ENCODE results near the gene LRIT2.

LRIT2 gene

DNA sequence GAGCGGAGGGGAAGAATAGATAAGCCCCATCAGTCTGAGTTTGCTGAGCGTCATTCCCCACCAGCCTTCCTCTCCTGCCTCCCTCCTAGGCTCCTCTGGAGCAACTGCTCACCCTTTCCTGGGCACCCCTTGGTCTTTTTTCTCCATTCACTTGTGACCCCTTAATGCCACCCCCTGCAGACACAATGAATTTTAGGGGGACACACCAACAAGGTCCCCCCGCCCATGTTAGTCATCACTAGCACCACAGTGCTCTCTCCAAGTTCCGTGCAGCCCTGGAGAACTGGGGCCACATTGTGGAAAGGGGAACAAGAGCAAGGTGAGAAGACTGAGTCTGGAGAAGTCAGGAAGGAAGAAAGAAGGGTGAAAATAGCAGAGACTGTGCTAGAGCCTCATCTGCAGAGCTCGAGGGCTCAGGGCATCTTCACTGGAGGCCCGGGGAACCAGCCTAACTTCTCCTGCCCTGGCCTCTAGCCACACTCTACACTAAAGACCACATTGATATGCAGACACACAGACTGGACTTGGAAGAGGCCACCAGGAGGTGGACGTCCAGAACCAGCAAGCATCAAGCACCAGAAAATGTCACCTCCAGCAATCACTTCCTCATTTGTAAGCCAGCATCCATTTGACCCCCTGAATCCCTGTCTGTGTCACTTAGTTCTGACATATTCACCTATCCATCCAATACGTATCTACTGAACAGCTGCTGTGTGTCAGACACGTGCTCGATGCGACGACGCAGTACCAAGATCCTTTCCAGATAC is 37.0 kb upstream of the LRIT2 start:
- Histone ChIP-seq H3K9me3 (ENCODE audit: control insufficient read depth, low read length) (no peaks in the 10 kb centered on the region), H3K36me3 (ENCODE audit: control insufficient read depth, insufficient read depth, low read length) (no peaks in the 10 kb centered on the region), H3K27ac (no peak overlapping the region), H3K27me3 (ENCODE audit: control insufficient read depth, insufficient read depth, low read length) (no peaks in the 10 kb centered on the region), H3K4me2 (ENCODE audit: low read length) (no peak overlapping the region), H3K4me3 (ENCODE audit: low read depth, low read length) (no peak overlapping the region), H3K4me1 (peaks cover 6% of the 10 kb centered on the region), H2AFZ (no peak overlapping the region), H3K9ac (no peak overlapping the region), H3K79me2 (no peaks in the 10 kb centered on the region)
- no peak for TF ChIP-seq CTCF (IDR thresholded peaks at IDR 0.05)

- Histone ChIP-seq H3K79me2 (no peaks in the 10 kb centered on the region), H3K27me3 (ENCODE audit: control insufficient read depth, insufficient read depth, low read length) (no peaks in the 10 kb centered on the region), H3K9ac (no peak overlapping the region), H3K4me2 (ENCODE audit: low read length) (no peak overlapping the region), H3K4me3 (ENCODE audit: low read depth, low read length) (no peak overlapping the region), H3K9me3 (ENCODE audit: control insufficient read depth, low read length) (no peaks in the 10 kb centered on the region), H3K4me1 (peaks cover 6% of the 10 kb centered on the region), H3K27ac (no peak overlapping the region), H3K36me3 (ENCODE audit: control insufficient read depth, insufficient read depth, low read length) (no peaks in the 10 kb centered on the region), H2AFZ (no peak overlapping the region)
- no peak for TF ChIP-seq CTCF (IDR thresholded peaks at IDR 0.05)
These were observed 36.0 kb upstream of the LRIT2 start for GRCh38 chr10:84261236-84261915.

GRCh38 chr10:84258034-84258695 is 32.8 kb upstream of the LRIT2 start:
- H3K27me3 ChIP-seq (ENCODE audit: control insufficient read depth, insufficient read depth, low read length) = no peaks in the 10 kb centered on the region
- H3K27ac ChIP-seq = no peak overlapping the region
- H3K4me2 ChIP-seq (ENCODE audit: low read length) = no peak overlapping the region

DNA sequence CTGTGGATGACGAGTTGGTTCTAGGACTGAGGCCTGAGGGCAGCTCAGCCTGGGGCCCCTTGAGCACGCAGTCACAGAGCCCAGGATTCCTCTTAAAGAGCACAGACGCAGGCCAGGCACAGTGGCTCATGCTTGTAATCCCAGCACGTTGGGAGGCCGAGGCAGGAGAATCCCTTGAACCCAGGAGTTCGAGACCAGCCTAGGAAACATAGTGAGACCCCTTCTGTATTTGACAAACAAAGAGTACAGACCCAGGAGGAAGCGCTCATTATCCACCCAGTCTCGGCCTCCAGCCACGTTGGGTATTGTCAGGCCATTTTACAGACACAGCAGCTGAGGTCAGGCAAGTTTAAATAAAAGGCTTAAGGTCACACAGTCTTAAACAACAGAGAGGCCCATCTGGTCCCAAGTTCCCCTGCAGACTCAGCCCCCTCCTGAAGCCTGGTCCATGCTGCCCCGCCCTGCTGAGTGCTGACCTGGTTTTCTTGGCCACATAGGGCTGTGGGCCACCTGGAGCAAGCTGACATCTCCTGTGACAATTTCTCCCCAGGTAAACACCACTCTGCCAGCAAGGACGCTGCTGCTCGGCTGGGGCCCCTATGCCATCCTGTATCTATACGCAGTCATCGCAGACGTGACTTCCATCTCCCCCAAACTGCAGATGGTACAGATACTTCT is 32.1 kb upstream of the LRIT2 start:
- H2AFZ ChIP-seq = no peak overlapping the region
- no peak overlapping the region for H3K4me3 ChIP-seq (ENCODE audit: low read depth, low read length)
- no peaks in the 10 kb centered on the region for H3K9me3 ChIP-seq (ENCODE audit: control insufficient read depth, low read length)
- H3K9ac ChIP-seq = no peak overlapping the region
- H3K79me2 ChIP-seq = no peaks in the 10 kb centered on the region
- no peaks in the 10 kb centered on the region for H3K4me1 ChIP-seq
- H3K27ac ChIP-seq = no peak overlapping the region
- TF ChIP-seq CTCF (IDR thresholded peaks at IDR 0.05) = no peak
- H3K36me3 ChIP-seq (ENCODE audit: control insufficient read depth, insufficient read depth, low read length) = no peaks in the 10 kb centered on the region
- no peaks in the 10 kb centered on the region for H3K27me3 ChIP-seq (ENCODE audit: control insufficient read depth, insufficient read depth, low read length)
- H3K4me2 ChIP-seq (ENCODE audit: low read length) = no peak overlapping the region

More at GRCh38 chr10:84258034-84258695, 32.8 kb upstream of the LRIT2 start:
- Histone ChIP-seq H3K9me3 (ENCODE audit: control insufficient read depth, low read length) (no peaks in the 10 kb centered on the region), H3K4me1 (no peaks in the 10 kb centered on the region), H3K9ac (no peak overlapping the region), H3K36me3 (ENCODE audit: control insufficient read depth, insufficient read depth, low read length) (no peaks in the 10 kb centered on the region), H3K4me3 (ENCODE audit: low read depth, low read length) (no peak overlapping the region), H3K79me2 (no peaks in the 10 kb centered on the region), H2AFZ (no peak overlapping the region)
- no peak for TF ChIP-seq CTCF (IDR thresholded peaks at IDR 0.05)

All from parathyroid adenoma (tissue), 2 donors.